Choroid plexus epithelial cell (primary cell): Measurements from ENCODE around the gene RAF1.
A peak's percentile ranks its signal among the peaks of the same experiment; 100 is the strongest.

ENCODE experiments used
- DNase-seq: peaks from one replicate; pipeline ENCODE4 v3.0.0-alpha.2; 2010; ENCODE audit warnings: low read depth
- H3K4me3 ChIP-seq: 2 replicates; pipeline ENCODE4 v1.5.1; 2011; ENCODE audit warnings: low read depth, mild to moderate bottlenecking, control low read depth, low read length, moderate library complexity
- TF ChIP-seq, protein P1 (sequence below): conservative IDR thresholded peaks from 2 replicates; pipeline ENCODE4 v1.5.1; 2011; ENCODE audit warnings: low read depth, mild to moderate bottlenecking, control low read depth, inconsistent platforms, low read length, moderate library complexity

The RAF1 gene

DNA sequence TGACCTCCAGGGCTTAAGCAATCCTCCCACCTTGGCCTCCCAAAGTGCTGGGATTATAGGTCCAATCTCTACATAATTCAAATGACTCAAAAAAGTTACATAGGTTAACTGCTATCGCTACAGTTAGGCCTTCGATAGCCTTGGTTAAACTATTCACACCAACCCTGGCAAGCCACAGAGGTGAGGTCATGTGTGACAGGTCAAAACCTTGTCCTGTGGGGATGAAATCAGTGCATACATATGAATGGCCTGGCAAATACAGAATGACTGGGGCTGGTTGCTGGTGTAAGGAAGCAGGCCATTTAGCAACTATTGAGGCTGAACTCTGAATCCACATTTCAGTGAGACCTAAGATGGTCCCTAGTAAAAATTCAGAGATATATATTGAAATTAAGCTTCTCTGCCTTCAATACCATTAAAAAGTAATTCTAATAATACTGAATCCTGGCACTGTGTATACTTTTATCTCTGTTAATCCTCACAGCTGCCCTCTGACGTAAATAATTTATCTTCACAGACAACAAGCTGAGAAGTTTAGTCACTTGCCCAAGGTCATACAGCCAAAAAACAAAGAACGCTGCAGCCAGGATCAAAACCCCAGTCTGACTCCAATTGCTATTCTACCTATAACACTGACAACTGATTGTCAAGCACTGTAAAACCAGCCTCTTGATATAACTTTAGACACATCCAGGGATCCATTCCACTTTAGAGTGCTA, 71.8 kb downstream of the RAF1 start:
- TF ChIP-seq, protein P1, sequence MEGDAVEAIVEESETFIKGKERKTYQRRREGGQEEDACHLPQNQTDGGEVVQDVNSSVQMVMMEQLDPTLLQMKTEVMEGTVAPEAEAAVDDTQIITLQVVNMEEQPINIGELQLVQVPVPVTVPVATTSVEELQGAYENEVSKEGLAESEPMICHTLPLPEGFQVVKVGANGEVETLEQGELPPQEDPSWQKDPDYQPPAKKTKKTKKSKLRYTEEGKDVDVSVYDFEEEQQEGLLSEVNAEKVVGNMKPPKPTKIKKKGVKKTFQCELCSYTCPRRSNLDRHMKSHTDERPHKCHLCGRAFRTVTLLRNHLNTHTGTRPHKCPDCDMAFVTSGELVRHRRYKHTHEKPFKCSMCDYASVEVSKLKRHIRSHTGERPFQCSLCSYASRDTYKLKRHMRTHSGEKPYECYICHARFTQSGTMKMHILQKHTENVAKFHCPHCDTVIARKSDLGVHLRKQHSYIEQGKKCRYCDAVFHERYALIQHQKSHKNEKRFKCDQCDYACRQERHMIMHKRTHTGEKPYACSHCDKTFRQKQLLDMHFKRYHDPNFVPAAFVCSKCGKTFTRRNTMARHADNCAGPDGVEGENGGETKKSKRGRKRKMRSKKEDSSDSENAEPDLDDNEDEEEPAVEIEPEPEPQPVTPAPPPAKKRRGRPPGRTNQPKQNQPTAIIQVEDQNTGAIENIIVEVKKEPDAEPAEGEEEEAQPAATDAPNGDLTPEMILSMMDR, result no peak
- no peak for DNase-seq
- no peak overlapping the region for H3K4me3 ChIP-seq

DNA sequence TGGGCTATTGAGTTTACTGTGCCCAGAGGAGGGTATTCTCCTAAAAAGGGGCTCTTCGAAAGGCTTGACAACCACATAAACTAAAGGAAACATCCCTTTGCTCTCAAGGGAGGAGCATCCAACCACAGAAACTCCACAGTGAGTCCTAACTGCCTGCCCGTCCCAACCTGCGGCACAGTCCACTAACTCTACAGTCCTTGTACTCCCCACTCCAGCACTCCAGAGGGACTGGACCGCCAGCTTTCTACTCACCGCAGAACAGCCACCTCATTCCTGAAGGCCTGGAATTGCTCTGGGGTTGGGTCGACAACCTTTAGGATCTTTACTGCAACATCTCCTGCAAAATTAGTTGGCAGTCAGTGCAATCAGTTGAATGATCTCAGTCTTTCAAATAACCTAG, 72.5 kb downstream of the RAF1 start:
- TF ChIP-seq, protein P1, result no peak
- no peak overlapping the region for H3K4me3 ChIP-seq
- DNase-seq, result no peak

DNA sequence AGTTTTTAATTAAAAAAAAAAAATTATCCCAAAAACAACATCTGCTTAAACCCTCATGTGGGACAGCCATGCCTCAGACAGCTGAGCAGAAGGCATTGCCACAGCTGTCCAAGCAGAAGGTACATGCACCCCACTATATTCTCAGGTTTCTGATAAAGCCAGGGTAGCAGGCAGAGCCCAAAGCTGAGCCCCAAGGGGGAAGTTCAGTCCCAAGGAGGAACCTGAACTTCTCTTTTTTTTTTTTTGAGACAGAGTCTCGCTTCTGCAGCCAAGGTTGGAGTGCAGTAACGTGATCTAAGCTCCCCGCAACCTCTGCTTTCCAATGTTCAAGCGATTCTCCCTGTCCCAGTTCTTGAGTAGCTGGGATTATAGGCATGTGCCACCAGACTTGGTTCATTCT, 73.8 kb downstream of the RAF1 start:
- TF ChIP-seq, protein P1, result no peak
- no peak for DNase-seq

DNA sequence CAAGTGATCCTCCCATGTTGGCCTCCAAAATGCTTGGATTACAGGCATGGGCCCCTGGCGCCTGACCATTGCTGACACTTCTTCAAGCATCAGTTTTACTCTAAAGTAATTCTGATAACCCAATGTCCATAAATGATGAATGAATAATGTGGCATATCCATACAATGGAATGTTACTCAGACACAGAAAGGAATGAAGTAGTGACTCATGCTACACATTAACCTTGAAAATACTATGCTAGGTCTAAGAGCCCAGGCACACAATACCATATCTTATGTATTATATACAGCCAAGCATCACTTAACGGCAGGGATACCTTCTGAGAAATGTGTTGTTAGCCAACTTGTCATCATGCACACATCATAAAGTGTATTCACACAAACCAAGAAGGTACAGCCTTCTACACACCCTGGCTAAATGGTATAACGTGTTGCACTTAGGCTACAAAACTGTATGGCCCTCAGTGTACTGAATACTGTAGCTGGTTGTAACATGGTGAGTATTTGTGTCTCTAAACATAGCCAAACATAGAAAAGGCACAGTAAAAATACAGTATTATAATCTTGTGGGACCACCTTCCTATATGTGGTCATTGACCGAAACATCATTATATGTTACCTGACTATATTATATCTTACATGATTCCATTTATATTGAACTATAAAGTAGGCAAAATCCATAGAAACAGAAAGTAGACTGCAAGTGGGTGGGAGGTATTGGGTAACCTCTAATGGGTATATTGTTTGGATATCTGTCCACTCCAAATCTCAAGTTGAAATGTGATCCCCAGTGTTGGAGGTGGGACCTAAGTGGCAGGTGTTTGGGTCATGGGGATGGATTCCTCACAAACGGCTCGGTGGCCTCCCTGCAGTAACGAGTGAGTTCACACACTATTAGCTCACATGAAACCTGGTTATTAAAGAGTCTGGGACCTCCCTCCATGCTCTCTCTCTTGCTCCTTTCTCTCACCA, 75.6 kb downstream of the RAF1 start:
- no peak overlapping the region for H3K4me3 ChIP-seq
- TF ChIP-seq, protein P1, result no peak
- peak; percentile 47 for DNase-seq

More for the DNA sequence above, 73.8 kb downstream of the RAF1 start:
- H3K4me3 ChIP-seq, result no peak overlapping the region

DNA sequence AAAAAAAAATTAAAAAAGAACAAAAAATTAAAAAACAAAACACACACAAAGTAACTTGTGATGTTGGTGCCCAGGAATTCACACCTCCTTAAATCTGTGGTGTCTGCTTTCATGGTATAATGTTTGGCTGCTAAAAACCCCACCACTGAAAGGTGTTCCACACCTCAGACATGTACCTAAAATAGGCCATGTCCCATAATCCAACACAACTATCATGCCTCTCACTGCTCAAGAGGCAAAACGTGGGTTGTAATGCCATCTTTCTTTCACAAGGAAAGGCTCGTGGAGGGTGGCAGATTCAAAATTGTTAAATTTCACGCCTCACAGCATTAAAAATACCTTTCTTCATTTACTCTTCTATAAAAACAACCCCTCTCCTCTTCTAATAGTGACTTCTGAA, 77.5 kb downstream of the RAF1 start:
- DNase-seq, result no peak
- no peak overlapping the region for H3K4me3 ChIP-seq
- TF ChIP-seq, protein P1, result no peak

DNA sequence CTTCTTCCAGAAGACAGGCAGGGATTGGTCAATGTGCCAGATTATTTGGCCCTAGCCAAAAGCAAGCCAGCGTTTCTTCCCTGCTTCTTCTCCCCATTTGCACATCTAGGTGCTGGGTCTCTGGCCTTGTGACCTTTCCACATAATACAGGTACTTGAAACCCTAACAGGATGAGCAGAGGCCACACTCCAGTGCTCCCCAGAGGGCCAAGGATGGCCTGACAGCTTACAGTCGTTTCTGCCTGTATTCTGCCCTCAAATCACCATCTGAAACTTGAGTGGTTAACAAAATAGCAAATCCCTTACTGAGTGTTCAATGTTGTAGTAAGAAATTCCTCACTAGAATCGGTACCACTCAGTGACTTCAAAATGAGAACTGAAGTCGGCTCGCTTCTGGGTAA, 77.9 kb downstream of the RAF1 start:
- no peak for DNase-seq
- TF ChIP-seq, protein P1, result no peak
- no peak overlapping the region for H3K4me3 ChIP-seq
